OCI-LY1 (cell line): ENCODE data around the gene GSK3B.

Experiments used
- EZH2 ChIP-seq: fragments of 200-600 bp; sonication (generic), shearing (Covaris generic); IDR thresholded peaks from 2 replicates; pipeline ENCODE4 v1.8.0; 2017; ENCODE audit warnings: borderline replicate concordance, mixed run types, mild to moderate bottlenecking, antibody characterized with exemption, low read length, moderate library complexity, mixed read lengths
- TF ChIP-seq, protein P1 (sequence below): fragments of 200-600 bp; sonication (generic), shearing (Covaris generic); IDR thresholded peaks from 2 replicates; pipeline ENCODE4 v1.5.1; 2017; ENCODE audit warnings: mild to moderate bottlenecking, antibody characterized with exemption, low read length, moderate library complexity, mixed read lengths

- TF ChIP-seq, protein P1, sequence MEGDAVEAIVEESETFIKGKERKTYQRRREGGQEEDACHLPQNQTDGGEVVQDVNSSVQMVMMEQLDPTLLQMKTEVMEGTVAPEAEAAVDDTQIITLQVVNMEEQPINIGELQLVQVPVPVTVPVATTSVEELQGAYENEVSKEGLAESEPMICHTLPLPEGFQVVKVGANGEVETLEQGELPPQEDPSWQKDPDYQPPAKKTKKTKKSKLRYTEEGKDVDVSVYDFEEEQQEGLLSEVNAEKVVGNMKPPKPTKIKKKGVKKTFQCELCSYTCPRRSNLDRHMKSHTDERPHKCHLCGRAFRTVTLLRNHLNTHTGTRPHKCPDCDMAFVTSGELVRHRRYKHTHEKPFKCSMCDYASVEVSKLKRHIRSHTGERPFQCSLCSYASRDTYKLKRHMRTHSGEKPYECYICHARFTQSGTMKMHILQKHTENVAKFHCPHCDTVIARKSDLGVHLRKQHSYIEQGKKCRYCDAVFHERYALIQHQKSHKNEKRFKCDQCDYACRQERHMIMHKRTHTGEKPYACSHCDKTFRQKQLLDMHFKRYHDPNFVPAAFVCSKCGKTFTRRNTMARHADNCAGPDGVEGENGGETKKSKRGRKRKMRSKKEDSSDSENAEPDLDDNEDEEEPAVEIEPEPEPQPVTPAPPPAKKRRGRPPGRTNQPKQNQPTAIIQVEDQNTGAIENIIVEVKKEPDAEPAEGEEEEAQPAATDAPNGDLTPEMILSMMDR, result no peak
- no peak for TF ChIP-seq EZH2
Measured at GRCh38 chr3:119924111-119925094, 169.8 kb downstream of the GSK3B start.
